WERI-Rb-1 (cell line): Measurements from ENCODE around the gene APOE.
A peak's percentile ranks its signal among the peaks of the same experiment; 100 is the strongest.
"Not testable (repeated sequence)": the region's sequence is repeated elsewhere in the genome, so short reads cannot be mapped to it uniquely, and the experiment has no call there.

Source experiments
- DNase-seq: peaks from one replicate; pipeline ENCODE4 v3.0.0-alpha.2; 2020
- H3K27ac ChIP-seq: fragments of 250-450 bp; sonication (Bioruptor Pico); 2 replicates; pipeline ENCODE4 v1.5.1; 2020; ENCODE audit warnings: mild to moderate bottlenecking, moderate library complexity
- H3K27me3 ChIP-seq: fragments of 250-450 bp; sonication (Bioruptor Pico); 2 replicates; pipeline ENCODE4 v1.5.1; 2021; ENCODE audit warnings: mild to moderate bottlenecking, low read depth, moderate library complexity; ENCODE audit not compliant: insufficient read depth, severe bottlenecking
- H3K36me3 ChIP-seq: fragments of 250-450 bp; sonication (Bioruptor Pico); 2 replicates; pipeline ENCODE4 v1.5.1; 2020; ENCODE audit warnings: mild to moderate bottlenecking, moderate library complexity
- H3K4me3 ChIP-seq: 2 replicates; pipeline ENCODE4 v1.5.1; 2011; ENCODE audit warnings: low read depth, mild to moderate bottlenecking, control low read depth, low read length
- H3K9me3 ChIP-seq: fragments of 250-450 bp; sonication (Bioruptor Pico); 2 replicates; pipeline ENCODE4 v1.5.1; 2021; ENCODE audit warnings: mild to moderate bottlenecking, moderate library complexity; ENCODE audit not compliant: severe bottlenecking
- TF ChIP-seq, protein P1 (sequence below): IDR thresholded peaks from 2 replicates; pipeline ENCODE4 v1.5.1; 2011; ENCODE audit warnings: low read depth, mild to moderate bottlenecking, control low read depth, inconsistent platforms, low read length

Gene APOE

DNA sequence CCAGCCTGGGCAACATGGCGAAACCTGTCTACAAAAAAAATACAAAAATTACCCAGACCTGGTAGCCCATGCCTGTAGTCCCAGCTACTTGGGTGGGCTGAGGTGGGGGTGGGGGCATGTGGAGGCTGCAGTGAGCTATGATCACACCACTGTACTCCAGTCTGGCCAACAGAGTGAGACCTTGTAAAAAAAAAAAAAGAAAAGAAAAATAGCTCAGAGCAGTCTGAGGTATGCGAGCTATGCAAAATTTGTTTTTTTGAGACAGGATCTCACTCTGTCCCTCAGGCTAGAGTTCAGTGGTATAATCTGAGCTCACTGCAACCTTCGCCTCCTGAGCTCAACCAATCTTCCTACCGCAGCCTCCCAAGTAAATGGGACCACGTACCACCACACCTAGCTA, 21.7 kb upstream of the APOE start:
- Histone ChIP-seq H3K9me3 (no peaks in the 10 kb centered on the region), H3K4me3 (no peak overlapping the region), H3K36me3 (peaks cover 40% of the 10 kb centered on the region), H3K27ac (no peak overlapping the region), H3K27me3 (no peaks in the 10 kb centered on the region)
- no peak for DNase-seq
- TF ChIP-seq, protein P1, sequence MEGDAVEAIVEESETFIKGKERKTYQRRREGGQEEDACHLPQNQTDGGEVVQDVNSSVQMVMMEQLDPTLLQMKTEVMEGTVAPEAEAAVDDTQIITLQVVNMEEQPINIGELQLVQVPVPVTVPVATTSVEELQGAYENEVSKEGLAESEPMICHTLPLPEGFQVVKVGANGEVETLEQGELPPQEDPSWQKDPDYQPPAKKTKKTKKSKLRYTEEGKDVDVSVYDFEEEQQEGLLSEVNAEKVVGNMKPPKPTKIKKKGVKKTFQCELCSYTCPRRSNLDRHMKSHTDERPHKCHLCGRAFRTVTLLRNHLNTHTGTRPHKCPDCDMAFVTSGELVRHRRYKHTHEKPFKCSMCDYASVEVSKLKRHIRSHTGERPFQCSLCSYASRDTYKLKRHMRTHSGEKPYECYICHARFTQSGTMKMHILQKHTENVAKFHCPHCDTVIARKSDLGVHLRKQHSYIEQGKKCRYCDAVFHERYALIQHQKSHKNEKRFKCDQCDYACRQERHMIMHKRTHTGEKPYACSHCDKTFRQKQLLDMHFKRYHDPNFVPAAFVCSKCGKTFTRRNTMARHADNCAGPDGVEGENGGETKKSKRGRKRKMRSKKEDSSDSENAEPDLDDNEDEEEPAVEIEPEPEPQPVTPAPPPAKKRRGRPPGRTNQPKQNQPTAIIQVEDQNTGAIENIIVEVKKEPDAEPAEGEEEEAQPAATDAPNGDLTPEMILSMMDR = no peak

- DNase-seq = no peak
- Histone ChIP-seq H3K4me3 (no peak overlapping the region), H3K9me3 (no peaks in the 10 kb centered on the region), H3K36me3 (peaks cover 38% of the 10 kb centered on the region), H3K27me3 (no peaks in the 10 kb centered on the region), H3K27ac (no peak overlapping the region)
- TF ChIP-seq, protein P1 = no peak
Observed at GRCh38 chr19:44884566-44884965, 21.0 kb upstream of the APOE start.

- H3K27me3 ChIP-seq = no peaks in the 10 kb centered on the region
- no peak for DNase-seq
- TF ChIP-seq, protein P1 = no peak
- H3K4me3 ChIP-seq = no peak overlapping the region
- H3K36me3 ChIP-seq = peaks cover 35% of the 10 kb centered on the region
- H3K27ac ChIP-seq = no peak overlapping the region
- H3K9me3 ChIP-seq = no peaks in the 10 kb centered on the region
Observed at GRCh38 chr19:44886141-44886540, 19.5 kb upstream of the APOE start.

DNA sequence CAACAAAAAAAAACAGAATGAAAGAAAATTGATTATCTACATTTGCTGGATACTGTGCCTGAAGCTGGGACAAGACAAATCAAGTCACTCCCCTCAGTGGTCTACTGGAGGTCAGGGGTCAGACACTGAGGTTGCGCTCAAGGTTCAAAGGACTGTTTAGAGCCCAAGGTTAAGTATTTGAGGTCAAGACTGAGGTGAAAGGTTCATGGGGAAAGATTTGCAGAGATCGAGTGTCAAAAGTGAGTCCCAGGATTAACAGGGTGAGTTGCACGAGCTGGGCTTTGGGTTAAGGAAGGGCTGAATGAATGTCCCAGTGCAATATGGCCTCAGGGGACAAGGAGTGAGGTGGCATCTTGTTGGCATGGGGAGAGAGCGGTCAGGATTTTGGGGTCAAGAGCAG, 17.9 kb upstream of the APOE start:
- no peaks in the 10 kb centered on the region for H3K9me3 ChIP-seq
- H3K27ac ChIP-seq = no peak overlapping the region
- H3K36me3 ChIP-seq = peaks cover 41% of the 10 kb centered on the region
- H3K4me3 ChIP-seq = no peak overlapping the region
- TF ChIP-seq, protein P1 = no peak
- no peaks in the 10 kb centered on the region for H3K27me3 ChIP-seq
- DNase-seq = no peak

DNA sequence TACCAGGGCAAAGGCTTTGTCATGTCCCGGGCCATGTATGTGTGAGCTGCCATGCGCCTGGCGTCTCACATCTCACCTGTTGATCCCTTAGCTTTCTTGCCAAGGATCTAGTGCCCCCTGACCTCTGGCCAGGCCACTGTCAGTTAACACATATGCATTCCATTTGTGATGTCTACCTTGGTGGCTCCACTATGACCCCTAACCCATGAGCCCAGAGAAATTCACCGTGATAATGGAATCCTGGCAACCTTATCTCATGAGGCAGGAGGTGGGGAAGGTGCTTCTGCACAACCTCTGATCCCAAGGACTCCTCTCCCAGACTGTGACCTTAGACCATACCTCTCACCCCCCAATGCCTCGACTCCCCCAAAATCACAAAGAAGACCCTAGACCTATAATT, 17.3 kb upstream of the APOE start:
- not testable (repeated sequence) for H3K27ac ChIP-seq, H3K4me3 ChIP-seq, H3K27me3 ChIP-seq, H3K9me3 ChIP-seq, DNase-seq
- H3K36me3 ChIP-seq = peaks cover 44% of the 10 kb centered on the region

DNA sequence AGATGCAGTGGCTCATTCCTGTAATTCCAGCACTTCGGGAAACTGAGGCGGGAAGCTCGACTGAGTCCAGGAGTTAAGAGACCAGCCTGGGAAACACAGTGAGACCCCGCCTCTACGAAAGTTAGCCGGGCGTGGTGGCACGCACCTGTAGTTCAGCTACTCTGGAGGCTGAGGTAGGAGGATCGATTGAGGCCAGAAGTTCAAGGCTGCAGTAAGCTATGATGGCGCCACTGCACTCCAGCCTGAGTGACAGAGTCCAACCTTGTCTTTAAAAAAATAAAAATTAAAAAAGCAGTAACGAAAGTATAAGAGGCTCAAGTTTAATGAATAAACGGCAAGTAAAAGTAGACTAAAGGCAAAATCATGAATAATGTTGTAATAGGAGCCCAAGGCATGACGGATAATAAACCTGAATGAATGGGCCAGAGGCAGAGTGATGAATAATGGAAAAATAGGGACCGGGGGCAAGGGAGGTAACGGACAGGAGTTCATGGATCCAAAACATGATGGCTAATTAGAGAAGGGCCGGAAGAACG, 15.7 kb upstream of the APOE start:
- H3K4me3 ChIP-seq = peak overlapping the region; percentile 47
- peak overlapping the region; percentile 84 for H3K27ac ChIP-seq
- no peaks in the 10 kb centered on the region for H3K27me3 ChIP-seq
- no peak for DNase-seq
- TF ChIP-seq, protein P1 = no peak
- H3K9me3 ChIP-seq = no peaks in the 10 kb centered on the region
- peaks cover 52% of the 10 kb centered on the region for H3K36me3 ChIP-seq
